Type B pancreatic cell (in vitro differentiated cells): ENCODE results near the gene SLC25A25. TPM values are rescaled to one million over a fixed set of nuclear protein-coding genes. Genes with fewer than 3 reads are reported as not detected.

Experiments
- DNase-seq: peaks from one replicate; pipeline ENCODE4 v3.0.0; 2021; ENCODE audit warnings: mixed read lengths; ENCODE audit not compliant: unreplicated experiment; ENCODE audit errors: extremely low spot score
- H3K27ac Mint-ChIP-seq: 2 replicates; pipeline ENCODE4 v1.8.0; 2021; ENCODE audit warnings: mild to moderate bottlenecking, mixed read lengths
- H3K27me3 Mint-ChIP-seq: 2 replicates; pipeline ENCODE4 v1.8.0; 2021; ENCODE audit warnings: mixed read lengths
- H3K36me3 Mint-ChIP-seq: 2 replicates; pipeline ENCODE4 v1.8.0; 2021; ENCODE audit warnings: mixed read lengths
- H3K4me1 Mint-ChIP-seq: one replicate; pipeline ENCODE4 v1.8.0; 2021; ENCODE audit warnings: mixed read lengths; ENCODE audit not compliant: unreplicated experiment
- H3K4me3 Mint-ChIP-seq: 2 replicates; pipeline ENCODE4 v1.8.0; 2021; ENCODE audit warnings: mild to moderate bottlenecking, mixed read lengths
- H3K9me3 Mint-ChIP-seq: 2 replicates; pipeline ENCODE4 v1.8.0; 2021; ENCODE audit warnings: mixed read lengths
- total RNA-seq: library from RNA; stranded (reverse); gene quantifications from 2 replicates; pipeline ENCODE4 v1.2.1, GENCODE V29; 2021; ENCODE audit warnings: low replicate concordance
- TF ChIP-seq, protein P1 (sequence below): fragments of 200-600 bp; sonication (generic); conservative IDR thresholded peaks from 2 replicates; pipeline ENCODE4 v1.5.0; 2021; ENCODE audit warnings: antibody characterized with exemption, mild to moderate bottlenecking

Gene SLC25A25
- total RNA-seq, 1 donor from 2014 or later: 19.1 TPM

GRCh38 chr9:128101690-128102089, 33.7 kb downstream of the SLC25A25 start:
- H3K36me3 Mint-ChIP-seq: peaks cover 13% of the 10 kb centered on the region
- TF ChIP-seq, protein P1, sequence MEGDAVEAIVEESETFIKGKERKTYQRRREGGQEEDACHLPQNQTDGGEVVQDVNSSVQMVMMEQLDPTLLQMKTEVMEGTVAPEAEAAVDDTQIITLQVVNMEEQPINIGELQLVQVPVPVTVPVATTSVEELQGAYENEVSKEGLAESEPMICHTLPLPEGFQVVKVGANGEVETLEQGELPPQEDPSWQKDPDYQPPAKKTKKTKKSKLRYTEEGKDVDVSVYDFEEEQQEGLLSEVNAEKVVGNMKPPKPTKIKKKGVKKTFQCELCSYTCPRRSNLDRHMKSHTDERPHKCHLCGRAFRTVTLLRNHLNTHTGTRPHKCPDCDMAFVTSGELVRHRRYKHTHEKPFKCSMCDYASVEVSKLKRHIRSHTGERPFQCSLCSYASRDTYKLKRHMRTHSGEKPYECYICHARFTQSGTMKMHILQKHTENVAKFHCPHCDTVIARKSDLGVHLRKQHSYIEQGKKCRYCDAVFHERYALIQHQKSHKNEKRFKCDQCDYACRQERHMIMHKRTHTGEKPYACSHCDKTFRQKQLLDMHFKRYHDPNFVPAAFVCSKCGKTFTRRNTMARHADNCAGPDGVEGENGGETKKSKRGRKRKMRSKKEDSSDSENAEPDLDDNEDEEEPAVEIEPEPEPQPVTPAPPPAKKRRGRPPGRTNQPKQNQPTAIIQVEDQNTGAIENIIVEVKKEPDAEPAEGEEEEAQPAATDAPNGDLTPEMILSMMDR: no peak
- DNase-seq: no peak
- peaks cover 33% of the 10 kb centered on the region for H3K4me1 Mint-ChIP-seq
- no peaks in the 10 kb centered on the region for H3K9me3 Mint-ChIP-seq
- H3K27ac Mint-ChIP-seq: peak overlapping the region; percentile 80
- no peaks in the 10 kb centered on the region for H3K27me3 Mint-ChIP-seq
- peak overlapping the region; percentile 69 for H3K4me3 Mint-ChIP-seq

DNA sequence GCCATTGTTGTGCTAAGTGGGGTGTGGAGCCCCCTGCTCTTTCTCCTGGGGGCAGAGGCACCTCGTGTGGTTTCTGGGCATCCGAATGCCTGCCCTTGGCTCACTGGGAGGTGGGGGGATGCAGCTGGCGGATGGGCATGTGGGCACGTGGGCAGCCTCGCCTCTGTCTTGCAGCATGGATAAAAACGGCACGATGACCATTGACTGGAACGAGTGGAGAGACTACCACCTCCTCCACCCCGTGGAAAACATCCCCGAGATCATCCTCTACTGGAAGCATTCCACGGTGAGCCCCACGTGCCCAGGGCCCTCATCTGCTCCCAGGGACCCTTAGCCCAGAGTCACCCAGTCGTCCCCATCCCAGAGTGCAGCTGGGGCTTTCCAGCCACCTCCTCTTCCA, 34.2 kb downstream of the SLC25A25 start:
- H3K36me3 Mint-ChIP-seq: peaks cover 13% of the 10 kb centered on the region
- no peaks in the 10 kb centered on the region for H3K9me3 Mint-ChIP-seq
- DNase-seq: no peak
- H3K27me3 Mint-ChIP-seq: no peaks in the 10 kb centered on the region
- H3K27ac Mint-ChIP-seq: peak overlapping the region; percentile 83
- H3K4me3 Mint-ChIP-seq: peak overlapping the region; percentile 69
- TF ChIP-seq, protein P1: no peak
- peaks cover 28% of the 10 kb centered on the region for H3K4me1 Mint-ChIP-seq

DNA sequence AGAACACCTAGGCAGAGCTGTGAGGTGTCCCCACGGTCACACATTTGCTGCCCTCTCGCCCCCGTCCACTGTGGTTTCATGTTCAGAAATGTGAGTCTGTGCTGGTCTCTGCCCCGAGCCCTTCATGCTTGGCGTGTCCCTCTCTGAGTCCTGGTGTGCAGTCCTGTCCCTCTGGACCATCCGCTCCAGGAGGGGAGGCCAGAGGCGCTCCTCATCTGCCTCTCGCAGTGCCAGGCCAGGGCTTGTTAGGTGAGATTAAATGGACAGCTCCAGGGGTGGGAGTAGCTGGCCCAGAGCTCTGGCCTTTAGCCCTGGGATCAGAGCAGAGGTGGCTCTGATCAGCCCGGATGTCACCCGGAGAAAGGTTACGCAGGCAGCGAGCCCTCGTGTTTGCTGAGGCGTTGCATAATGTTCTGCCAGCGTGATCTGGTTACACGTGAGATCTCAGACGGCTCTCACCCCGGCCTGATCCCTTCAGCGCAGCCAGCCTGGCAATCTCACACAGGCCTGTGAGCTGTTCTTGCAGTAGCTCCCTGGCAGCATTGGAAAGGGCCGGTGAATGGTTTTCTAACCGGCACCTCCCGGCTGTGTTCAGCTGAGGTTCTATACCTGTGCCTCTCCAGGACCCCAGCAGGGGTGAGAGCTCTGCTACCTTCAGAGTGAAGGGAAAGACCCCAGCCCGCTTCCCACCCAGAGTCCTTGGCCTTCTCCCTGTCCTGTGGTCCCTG, 35.0 kb downstream of the SLC25A25 start:
- peak overlapping the region; percentile 25 for H3K4me3 Mint-ChIP-seq
- H3K27me3 Mint-ChIP-seq: no peaks in the 10 kb centered on the region
- DNase-seq: no peak
- no peaks in the 10 kb centered on the region for H3K9me3 Mint-ChIP-seq
- peaks cover 23% of the 10 kb centered on the region for H3K4me1 Mint-ChIP-seq
- H3K27ac Mint-ChIP-seq: peak overlapping the region; percentile 83
- peaks cover 17% of the 10 kb centered on the region for H3K36me3 Mint-ChIP-seq
- TF ChIP-seq, protein P1: no peak

DNA sequence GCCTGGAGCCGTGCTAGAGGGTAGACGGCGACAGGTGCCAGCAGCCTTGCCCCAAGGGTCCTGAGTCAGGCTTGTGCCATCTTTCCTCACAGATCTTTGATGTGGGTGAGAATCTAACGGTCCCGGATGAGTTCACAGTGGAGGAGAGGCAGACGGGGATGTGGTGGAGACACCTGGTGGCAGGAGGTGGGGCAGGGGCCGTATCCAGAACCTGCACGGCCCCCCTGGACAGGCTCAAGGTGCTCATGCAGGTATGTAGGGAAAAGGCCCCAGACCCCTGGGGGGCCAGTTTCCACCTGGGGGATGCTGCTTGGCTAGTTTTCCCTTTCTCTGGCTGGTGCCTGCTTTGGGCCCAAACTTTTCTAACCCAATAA, 35.5 kb downstream of the SLC25A25 start:
- peak overlapping the region; percentile 83 for H3K27ac Mint-ChIP-seq
- H3K4me1 Mint-ChIP-seq: peaks cover 17% of the 10 kb centered on the region
- TF ChIP-seq, protein P1: peak; percentile 32
- no peak overlapping the region for H3K4me3 Mint-ChIP-seq
- no peak for DNase-seq
- peaks cover 17% of the 10 kb centered on the region for H3K36me3 Mint-ChIP-seq
- no peaks in the 10 kb centered on the region for H3K27me3 Mint-ChIP-seq
- H3K9me3 Mint-ChIP-seq: no peaks in the 10 kb centered on the region

- Mint-ChIP-seq H3K36me3 (peaks cover 17% of the 10 kb centered on the region), H3K4me3 (no peak overlapping the region), H3K9me3 (no peaks in the 10 kb centered on the region), H3K27me3 (no peaks in the 10 kb centered on the region), H3K27ac (peak overlapping the region; percentile 83), H3K4me1 (peaks cover 11% of the 10 kb centered on the region)
- no peak for DNase-seq
- TF ChIP-seq, protein P1: no peak
These were observed 36.2 kb downstream of the SLC25A25 start for GRCh38 chr9:128104171-128104618.
